NCI-H69 (cell line): ENCODE measurements around the gene MC3R.
"Not testable (repeated sequence)": the region's sequence is repeated elsewhere in the genome, so short reads cannot be mapped to it uniquely, and the experiment has no call there.

Experiments used
- DNase-seq: peaks from one replicate; lab custom pipeline; 2025; lab: John Stamatoyannopoulos, UW

MC3R gene

GRCh38 chr20:56247954-56248782, at the start of gene MC3R:
Gene MC3R (plus strand): TSS chr20:56248732. CDS start chr20:56248844, 112 bp downstream.
- DNase-seq = peak; percentile 55

DNA sequence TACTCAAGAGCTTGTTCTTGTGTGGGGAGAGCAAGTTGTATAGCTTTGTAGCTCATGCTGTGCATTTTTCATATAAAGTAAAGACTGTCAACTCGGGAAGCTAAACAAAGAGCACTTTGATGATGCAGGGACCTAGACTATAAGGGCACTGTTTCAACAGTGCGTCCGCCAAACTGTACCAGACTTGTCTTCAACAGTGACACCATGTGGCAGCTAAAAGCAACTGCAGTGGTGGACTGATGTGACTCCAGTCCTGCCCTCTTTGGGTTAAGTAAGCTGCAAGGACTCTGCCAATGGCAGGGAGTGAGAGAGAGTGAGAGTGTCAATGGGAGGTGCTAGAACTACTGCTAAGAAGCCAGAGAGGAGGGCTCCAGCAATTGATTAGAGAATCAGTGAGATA, 48.1 kb upstream of the MC3R start:
- peak; percentile 0 for DNase-seq

DNA sequence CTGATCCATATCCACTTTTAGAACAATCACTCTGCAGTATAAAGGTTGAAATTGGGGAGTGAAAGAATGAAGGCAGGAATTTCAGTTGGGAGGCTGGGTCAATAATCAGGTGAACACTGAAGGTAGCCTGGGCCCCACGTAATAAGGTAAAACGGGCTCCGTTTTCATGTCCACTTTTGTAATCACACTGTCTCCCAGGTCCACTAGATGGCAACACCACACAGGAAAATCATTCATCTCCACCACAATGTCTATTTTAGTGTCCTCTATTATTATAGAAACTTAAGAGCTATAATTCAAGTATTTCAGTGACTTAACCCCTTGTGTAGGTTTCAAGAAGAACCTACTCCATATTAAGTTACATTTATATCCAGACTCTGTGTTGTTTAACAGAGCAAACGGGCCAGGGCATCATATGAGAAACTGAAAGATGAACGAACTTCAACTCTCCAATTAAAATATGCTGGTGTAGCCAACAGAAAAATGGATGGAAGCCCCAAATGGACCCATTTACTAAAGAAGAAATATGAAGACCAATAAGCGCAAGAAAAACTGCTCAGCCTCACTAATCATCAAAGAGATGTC, 45.9 kb upstream of the MC3R start:
- peak; percentile 5 for DNase-seq

DNA sequence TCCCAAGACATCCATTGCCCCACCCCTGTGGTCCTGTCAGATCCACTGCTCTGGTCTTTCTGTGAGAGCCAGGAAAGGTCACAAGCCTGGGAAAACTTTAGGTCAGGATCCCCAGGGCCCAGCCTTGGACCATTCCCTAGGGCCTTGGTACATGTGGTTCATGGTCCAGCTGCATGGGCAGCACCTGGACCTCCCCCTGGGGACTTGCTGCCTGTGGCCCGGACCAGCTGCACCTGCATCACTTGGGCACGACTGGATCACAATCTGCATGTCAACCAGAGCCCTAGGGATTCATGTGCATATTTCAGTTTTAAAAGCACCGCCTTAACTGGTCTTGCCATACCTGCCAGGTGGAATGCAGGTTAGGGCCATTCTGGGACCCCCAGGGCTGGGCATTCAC, 44.3 kb upstream of the MC3R start:
- DNase-seq = no peak

GRCh38 chr20:56205346-56205745, 43.2 kb upstream of the MC3R start:
- no peak for DNase-seq

DNA sequence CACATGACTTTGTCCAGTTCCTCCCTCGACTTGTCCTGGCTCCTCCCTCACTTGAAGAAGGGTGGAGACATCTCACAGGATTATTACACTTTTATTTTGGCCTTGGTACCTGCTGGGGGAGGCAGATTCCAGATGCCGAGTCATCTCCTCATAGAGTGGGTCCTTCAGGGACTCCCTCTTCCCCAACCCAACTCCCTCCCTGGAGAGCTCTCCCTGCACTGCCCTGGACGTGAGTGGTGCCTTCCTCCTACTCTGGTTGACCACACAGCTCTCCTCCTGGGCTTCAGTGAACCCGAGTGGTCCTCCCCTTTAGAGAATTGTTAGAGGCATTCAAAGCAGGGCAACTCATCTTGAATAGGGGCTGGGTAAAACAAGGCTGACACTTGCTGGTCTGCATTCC, 40.9 kb upstream of the MC3R start:
- no peak for DNase-seq

GRCh38 chr20:56208121-56208520, 40.4 kb upstream of the MC3R start:
- no peak for DNase-seq

DNA sequence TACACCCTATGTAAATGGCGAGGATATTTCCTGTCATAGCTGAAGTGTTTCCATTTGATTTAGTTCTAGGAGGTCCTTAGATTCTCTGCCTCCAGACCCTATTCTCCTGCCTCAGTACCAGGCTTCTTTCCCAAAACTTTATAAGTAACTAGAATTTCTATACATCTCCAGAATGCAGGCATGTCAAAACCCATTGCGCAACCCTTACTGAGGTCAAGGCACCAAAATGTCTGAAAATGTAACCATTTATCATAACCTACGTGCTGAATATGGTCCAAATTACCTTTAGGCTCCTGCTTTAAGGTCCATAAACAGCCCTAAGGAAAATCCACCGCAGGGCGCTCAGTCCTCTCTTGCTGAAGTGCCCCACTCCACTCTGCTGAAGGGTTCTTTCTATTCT, 37.5 kb upstream of the MC3R start:
- no peak for DNase-seq

DNA sequence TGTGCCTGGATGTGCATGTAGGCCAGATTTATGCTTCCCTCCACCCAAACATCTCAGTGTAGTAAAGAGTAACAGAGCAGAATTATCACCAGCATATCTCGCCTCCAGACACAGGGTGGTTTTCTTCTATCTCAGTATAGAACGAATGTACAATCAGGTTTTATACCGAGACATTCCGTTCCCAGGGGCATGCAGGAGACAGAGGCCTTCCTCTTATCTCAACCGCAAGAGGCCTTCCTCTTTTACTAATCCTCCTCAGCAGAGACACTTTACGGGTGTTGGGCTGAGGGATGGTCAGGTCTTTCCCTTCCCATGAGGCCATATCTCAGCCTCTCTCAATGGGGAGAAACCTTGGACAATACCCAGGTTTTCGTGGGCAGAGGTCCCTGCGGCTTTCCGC, 36.4 kb upstream of the MC3R start:
- DNase-seq = no peak

DNA sequence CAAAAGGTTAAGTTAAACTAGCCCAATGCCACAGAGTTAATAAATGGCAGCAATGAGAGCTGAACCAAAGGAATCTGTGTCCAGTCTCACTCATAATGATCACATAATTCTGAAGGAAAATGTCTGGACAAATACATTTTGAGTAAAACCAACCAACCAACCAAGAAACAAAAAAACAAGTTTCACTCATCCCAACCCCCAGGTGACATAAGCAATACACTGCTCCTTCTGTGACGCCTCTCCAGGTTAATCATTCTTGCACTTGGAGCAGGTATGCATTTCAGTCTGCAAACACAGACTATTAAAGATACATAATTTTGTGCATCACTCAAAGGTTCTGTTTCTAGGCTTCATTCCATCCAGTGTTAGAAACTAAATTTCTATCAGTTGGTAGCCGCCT, 35.2 kb upstream of the MC3R start:
- no peak for DNase-seq

DNA sequence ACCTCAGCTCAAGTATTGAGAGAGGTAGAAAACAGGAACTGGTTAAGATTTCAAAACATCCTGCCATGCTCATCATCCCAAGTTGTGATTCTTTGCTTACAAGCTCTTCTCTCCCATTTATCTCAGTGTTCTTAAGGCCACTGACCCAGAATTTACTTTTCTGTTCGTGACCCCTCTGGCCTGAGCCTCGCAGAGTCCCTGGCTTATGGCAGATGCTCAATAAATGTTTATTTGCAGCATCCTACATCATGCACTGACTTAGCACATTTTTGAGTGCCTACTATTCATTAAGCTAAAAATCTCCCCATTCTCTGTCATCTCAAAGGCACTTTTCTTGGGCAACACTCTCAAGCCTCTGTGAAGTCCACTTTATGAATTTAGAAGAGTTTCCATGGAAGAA, 33.4 kb upstream of the MC3R start:
- no peak for DNase-seq

- no peak for DNase-seq
Observed at GRCh38 chr20:56217829-56218228, 30.7 kb upstream of the MC3R start.

DNA sequence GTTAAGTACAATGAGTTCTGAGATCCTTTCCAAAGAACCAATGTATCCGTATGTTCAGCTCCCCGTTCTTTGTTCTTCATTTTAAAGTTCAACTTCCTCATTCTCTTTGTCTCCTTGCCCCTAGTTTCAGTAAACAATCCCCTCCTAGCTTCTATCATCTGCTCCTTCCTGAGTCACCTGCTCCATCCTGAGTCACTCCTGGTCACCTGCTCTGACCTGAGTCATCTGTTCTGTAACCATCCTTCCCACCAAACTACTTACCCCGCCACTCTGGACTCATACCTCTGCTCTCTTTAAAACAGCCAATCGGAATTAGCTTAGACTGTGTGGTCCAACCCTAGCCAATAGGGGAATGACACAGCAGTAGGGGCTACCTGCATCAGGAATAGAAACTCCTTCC, 27.3 kb upstream of the MC3R start:
- DNase-seq = not testable (repeated sequence)

DNA sequence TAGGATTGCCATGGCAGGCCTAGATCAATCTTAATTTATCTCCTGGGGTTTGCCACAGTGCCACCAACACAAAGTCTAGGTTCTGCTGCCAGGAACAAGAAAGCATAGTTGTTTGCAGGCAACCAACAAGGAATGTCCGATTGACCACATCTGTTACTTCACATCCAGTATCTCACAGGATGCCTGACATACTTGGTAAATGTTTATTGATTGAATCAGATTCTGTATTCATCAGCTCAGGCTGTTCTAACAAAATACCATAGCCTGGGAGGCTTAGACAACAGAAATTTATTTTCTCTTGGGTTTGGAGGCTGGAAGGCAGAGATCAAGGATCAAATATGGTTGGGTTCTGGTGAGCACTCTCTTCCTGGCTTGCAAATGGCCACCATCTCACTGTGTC, 26.3 kb upstream of the MC3R start:
- DNase-seq = no peak

GRCh38 chr20:56222945-56223344, 25.6 kb upstream of the MC3R start:
- no peak for DNase-seq

GRCh38 chr20:56223352-56223751, 25.2 kb upstream of the MC3R start:
- no peak for DNase-seq

DNA sequence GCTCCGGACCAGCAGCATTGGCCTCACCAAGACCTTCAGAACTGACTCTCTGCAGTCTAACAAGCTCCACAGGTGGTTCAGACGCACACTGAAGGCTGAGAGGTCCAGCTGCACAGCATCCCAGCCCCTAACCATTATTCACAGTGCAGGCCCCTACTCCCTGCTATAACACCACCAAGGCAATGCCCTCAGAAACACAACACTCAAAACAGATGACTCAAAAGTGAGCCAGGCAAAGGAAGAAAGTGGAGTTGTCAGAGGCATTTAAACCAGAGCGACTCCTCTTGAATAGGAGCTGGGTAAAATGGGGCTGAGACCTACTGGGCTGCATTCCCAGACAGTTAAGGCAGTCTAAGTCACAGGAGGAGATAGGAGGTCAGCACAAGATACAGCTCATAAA, 20.5 kb upstream of the MC3R start:
- DNase-seq = no peak

DNA sequence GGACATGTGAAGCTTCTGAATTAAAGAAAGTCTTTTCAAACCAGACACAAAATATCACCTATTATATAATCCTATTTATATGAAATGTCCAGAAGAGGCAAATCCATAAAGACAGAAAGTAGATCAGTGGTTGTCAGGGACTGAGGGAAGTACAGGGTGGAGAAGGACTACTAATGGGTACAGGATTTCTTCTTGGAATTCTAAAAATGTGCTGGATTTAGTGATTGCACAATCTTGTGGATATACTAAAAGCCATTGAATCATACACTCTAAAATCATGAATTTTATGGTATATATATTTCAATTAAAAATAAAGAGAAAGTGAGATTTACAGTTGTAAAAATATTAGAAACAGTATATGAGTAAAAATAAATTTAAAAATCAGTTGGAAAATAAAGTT, 18.7 kb upstream of the MC3R start:
- DNase-seq = no peak

DNA sequence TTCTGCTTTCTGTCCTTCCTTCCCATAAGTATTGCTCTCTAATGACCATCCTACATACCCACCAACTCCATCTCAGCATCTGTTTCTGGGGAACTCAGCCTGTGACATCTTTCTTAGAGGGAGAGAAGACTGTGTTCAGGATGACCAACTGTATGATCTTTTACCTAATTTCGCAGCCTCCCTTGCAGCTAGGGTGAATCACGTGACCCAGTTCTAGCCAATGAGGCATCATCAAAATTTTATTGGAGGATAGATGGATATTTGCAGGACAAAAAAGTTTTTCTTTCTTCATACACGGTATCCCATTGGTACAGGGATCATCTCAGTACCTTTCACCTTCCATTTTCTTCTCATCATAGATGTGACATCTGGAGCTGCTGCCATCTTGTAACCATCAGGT, 14.4 kb upstream of the MC3R start:
- DNase-seq = no peak

GRCh38 chr20:56237335-56237734, 11.2 kb upstream of the MC3R start:
- no peak for DNase-seq

GRCh38 chr20:56244259-56244658, 4.3 kb upstream of the MC3R start:
- DNase-seq = no peak

GRCh38 chr20:56245761-56246160, 2.8 kb upstream of the MC3R start:
- peak; percentile 2 for DNase-seq

GRCh38 chr20:56249244-56249955, 868 bp downstream of the MC3R start:
- DNase-seq = peak; percentile 13
